ENCODE data around the gene BTNL3.

DNA sequence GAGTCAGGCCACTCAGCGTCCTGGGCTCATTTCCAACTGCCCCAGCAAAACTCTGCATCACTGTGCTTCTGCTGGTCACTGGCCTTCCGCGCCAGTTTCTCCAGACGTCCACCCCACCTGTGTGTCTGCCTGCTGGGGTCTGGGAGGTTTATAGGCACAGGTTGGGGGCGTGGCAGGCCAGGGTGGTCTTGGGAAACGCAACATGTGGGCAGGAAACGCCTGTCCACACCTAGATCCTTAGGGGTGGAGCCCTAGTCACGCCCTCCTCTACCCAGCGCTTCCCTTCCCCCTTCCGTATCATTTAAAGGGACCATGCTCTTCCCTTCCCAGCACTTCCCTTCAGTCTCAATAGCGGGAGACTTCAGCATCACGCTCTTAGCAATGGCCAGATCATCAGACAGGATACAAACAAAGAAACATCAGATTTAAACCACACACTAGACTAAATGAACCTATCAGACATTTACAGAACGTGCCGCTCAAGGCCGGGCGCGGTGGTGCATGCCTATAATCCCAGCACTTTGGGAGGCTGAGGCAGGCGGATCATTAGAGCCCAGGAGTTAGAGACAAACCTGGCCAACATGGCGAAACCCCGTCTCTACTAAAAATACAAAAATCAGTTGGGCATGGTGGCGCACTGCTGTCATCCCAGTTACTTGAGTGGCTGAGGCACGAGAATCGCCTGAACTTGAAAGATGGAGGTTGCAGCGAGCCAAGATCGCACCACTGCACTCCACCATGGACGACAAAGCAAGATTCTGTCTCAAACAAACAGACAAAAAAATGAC lies 39.6 kb downstream of the BTNL3 start:
- TF ChIP-seq ZNF24 (IDR thresholded peaks at IDR 0.05) (peak; percentile 51; the same call in 1 of the 2 replicates), RAD21 (CRISPR knock-in tag; conservative IDR thresholded peaks at IDR 0.05 in 1 of 2, IDR thresholded peaks at IDR 0.05 in 1 of 2) (peak in 1 of 2 experiments; percentile 20; a peak in 2 of 4 replicates), POLR2G (IDR thresholded peaks at IDR 0.05; ENCODE audit: low read depth, low read length) (peak; percentile 95)
